HL-60 (cell line): Measurements from ENCODE around the gene MAP2K3.
A peak's percentile ranks its signal among the peaks of the same experiment; 100 is the strongest.

Experiments used
- DNase-seq, 2 experiments: peaks; one replicate each; pipeline ENCODE4 v3.0.0-alpha.2; 2010 to 2020; ENCODE audit warnings: low read depth in 1 of 2, low spot score in 1 of 2
- H3K27ac ChIP-seq: fragments of 250-450 bp; sonication (Bioruptor Pico); replicated peaks from 2 replicates; pipeline ENCODE4 v1.5.1; 2020; ENCODE audit warnings: mild to moderate bottlenecking, moderate library complexity
- H3K27me3 ChIP-seq: fragments of 250-450 bp; sonication (Bioruptor Pico); 2 replicates; pipeline ENCODE4 v1.5.1; 2021; ENCODE audit warnings: mild to moderate bottlenecking, moderate library complexity; ENCODE audit not compliant: insufficient read depth, poor library complexity, severe bottlenecking
- H3K4me3 ChIP-seq: replicated peaks from 2 replicates; pipeline ENCODE4 v1.5.1; 2011; ENCODE audit warnings: mild to moderate bottlenecking, control low read depth, low read length; ENCODE audit not compliant: insufficient read depth
- GABPA ChIP-seq: IDR thresholded peaks from 2 replicates; pipeline ENCODE4 v1.6.1; 2012; ENCODE audit warnings: low read depth
- POLR2AphosphoS5 ChIP-seq: IDR thresholded peaks from 2 replicates; pipeline ENCODE4 v1.6.1; 2012; ENCODE audit warnings: low read depth
- SPI1 ChIP-seq: IDR thresholded peaks from 2 replicates; pipeline ENCODE4 v1.6.1; 2012; ENCODE audit warnings: low read depth, mild to moderate bottlenecking, borderline replicate concordance
- TF ChIP-seq, protein P1 (sequence below): IDR thresholded peaks from one replicate; pipeline ENCODE4 v1.5.1; 2011; ENCODE audit warnings: low read length, control low read depth, inconsistent platforms; ENCODE audit not compliant: insufficient read depth
- TF ChIP-seq, protein P2 (sequence below): IDR thresholded peaks from 2 replicates; pipeline ENCODE4 v1.6.1; 2012; ENCODE audit warnings: low read depth; ENCODE audit not compliant: insufficient replicate concordance

The MAP2K3 gene

DNA sequence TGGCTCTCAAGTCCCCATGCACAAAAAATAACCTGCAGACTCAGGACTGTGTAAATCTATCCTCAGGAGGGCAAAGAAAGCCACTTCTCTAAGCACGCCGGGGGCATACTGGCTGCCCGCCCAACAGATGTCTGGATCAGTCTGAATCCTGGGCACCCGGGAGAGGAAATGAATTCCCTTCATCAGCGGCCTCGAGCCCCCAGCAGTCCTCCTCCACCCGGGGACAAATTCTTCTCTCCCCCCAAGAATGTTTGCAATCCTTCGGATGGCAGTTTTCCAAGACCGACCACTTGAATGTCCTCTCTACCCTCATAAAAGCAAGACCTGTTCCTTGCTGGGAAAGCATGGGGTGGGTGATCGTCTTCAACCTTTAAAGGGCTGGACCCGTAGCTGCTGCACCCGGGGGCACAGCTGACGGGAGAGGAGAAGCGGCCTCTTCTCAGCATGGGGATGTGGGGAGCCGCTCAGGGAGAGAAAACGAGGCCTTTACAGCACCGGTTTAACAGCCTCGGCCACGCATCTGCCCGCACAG, 9.4 kb upstream of the MAP2K3 start:
- peak overlapping the region; percentile 64 for H3K4me3 ChIP-seq
- DNase-seq: no peak
- peak overlapping the region; percentile 48 for H3K27ac ChIP-seq
- no peaks in the 10 kb centered on the region for H3K27me3 ChIP-seq
- TF ChIP-seq, protein P1, sequence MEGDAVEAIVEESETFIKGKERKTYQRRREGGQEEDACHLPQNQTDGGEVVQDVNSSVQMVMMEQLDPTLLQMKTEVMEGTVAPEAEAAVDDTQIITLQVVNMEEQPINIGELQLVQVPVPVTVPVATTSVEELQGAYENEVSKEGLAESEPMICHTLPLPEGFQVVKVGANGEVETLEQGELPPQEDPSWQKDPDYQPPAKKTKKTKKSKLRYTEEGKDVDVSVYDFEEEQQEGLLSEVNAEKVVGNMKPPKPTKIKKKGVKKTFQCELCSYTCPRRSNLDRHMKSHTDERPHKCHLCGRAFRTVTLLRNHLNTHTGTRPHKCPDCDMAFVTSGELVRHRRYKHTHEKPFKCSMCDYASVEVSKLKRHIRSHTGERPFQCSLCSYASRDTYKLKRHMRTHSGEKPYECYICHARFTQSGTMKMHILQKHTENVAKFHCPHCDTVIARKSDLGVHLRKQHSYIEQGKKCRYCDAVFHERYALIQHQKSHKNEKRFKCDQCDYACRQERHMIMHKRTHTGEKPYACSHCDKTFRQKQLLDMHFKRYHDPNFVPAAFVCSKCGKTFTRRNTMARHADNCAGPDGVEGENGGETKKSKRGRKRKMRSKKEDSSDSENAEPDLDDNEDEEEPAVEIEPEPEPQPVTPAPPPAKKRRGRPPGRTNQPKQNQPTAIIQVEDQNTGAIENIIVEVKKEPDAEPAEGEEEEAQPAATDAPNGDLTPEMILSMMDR: no peak
- TF ChIP-seq POLR2AphosphoS5 (no peak), SPI1 (no peak), GABPA (no peak)
- TF ChIP-seq, protein P2, sequence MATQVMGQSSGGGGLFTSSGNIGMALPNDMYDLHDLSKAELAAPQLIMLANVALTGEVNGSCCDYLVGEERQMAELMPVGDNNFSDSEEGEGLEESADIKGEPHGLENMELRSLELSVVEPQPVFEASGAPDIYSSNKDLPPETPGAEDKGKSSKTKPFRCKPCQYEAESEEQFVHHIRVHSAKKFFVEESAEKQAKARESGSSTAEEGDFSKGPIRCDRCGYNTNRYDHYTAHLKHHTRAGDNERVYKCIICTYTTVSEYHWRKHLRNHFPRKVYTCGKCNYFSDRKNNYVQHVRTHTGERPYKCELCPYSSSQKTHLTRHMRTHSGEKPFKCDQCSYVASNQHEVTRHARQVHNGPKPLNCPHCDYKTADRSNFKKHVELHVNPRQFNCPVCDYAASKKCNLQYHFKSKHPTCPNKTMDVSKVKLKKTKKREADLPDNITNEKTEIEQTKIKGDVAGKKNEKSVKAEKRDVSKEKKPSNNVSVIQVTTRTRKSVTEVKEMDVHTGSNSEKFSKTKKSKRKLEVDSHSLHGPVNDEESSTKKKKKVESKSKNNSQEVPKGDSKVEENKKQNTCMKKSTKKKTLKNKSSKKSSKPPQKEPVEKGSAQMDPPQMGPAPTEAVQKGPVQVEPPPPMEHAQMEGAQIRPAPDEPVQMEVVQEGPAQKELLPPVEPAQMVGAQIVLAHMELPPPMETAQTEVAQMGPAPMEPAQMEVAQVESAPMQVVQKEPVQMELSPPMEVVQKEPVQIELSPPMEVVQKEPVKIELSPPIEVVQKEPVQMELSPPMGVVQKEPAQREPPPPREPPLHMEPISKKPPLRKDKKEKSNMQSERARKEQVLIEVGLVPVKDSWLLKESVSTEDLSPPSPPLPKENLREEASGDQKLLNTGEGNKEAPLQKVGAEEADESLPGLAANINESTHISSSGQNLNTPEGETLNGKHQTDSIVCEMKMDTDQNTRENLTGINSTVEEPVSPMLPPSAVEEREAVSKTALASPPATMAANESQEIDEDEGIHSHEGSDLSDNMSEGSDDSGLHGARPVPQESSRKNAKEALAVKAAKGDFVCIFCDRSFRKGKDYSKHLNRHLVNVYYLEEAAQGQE: no peak

DNA sequence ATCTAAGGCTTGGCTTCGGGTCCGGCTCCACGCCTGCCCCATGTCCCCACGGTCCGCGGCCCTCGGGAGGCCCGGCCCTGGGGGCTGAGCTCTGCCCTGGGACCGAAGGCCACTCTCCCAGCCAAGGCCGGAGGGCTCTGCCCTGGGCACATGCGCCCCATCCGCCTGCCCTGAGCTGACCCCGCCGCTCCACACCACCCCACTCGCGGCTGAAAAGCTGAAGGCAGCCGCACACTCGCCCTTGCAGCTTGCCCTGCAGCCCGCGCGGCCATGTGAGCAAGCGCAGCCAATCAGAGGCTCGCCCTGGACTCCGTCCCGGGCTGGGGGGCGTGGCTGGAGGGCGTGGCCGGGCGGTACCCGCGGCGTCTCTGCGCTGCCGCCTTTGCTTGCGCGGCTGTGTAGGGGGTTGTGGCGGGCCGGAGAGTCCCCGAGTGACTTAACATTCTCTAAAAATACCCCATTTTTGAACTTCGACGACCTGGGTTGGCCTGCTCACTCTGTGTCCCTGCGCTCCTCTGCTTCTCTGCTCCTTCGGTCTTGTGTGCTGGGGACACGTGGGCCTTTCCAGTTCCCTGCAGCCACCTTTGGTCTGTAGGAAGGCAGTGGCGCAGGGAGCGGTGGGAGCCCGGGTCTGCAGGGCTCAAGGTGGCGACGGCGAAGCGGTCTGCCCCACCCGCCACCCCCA, 8.8 kb upstream of the MAP2K3 start:
- H3K4me3 ChIP-seq: peak overlapping the region; percentile 64
- DNase-seq: peak; percentile 79 to 91
- peak overlapping the region; percentile 48 for H3K27ac ChIP-seq
- no peak for TF ChIP-seq SPI1
- TF ChIP-seq, protein P1: no peak
- TF ChIP-seq, protein P2: no peak
- no peak for TF ChIP-seq GABPA
- TF ChIP-seq POLR2AphosphoS5: 0 out of 2 replicates have a peak, but pooled peaks have one; percentile 32
- no peaks in the 10 kb centered on the region for H3K27me3 ChIP-seq

DNA sequence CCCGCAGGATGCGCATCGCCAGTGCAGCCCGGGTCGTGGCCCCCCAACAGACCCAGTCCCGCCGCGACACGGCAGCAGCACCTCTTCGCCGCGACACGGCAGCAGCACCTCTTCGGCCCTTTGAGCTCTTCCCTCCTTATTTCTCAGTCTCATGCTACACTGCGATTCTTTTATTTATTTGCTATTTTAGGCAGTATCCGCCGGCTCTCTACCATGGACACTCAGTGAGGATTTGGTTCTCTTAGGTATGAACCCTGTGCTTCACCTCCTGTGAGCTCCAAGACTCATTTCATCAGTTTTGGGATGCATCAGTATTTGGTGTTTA, 8.3 kb upstream of the MAP2K3 start:
- Histone ChIP-seq H3K27ac (no peak overlapping the region), H3K4me3 (peak overlapping the region; percentile 64), H3K27me3 (no peaks in the 10 kb centered on the region)
- DNase-seq: no peak
- TF ChIP-seq, protein P2: no peak
- TF ChIP-seq GABPA (no peak), SPI1 (no peak), POLR2AphosphoS5 (no peak)
- TF ChIP-seq, protein P1: no peak
